ENCODE measurements around the gene KRT40. TPM values are rescaled to one million over a fixed set of nuclear protein-coding genes. Genes with fewer than 3 reads are reported as not detected.

The KRT40 gene
- total and polyA plus RNA-seq, 4 donors, result 0.27 to 0.40 (median 0.33) TPM; not detected in 1

- peak in 2 of 6 donors; percentile 20 to 77 for DNase-seq (ENCODE audit: low read depth in 4 of 6, low spot score in 6 of 6)
- Histone ChIP-seq H3K9me3 (ENCODE audit: control insufficient read depth, insufficient read depth, low read length) (no peaks in the 10 kb centered on the region), H3K4me1 (ENCODE audit: control insufficient read depth, insufficient read depth, low read length) (no peaks in the 10 kb centered on the region), H3K27ac (ENCODE audit: low read depth, low read length) (no peak overlapping the region), H3K27me3 (ENCODE audit: control insufficient read depth, insufficient read depth, low read length) (no peaks in the 10 kb centered on the region), H3K4me3 (ENCODE audit: low read depth, low read length) (no peak overlapping the region), H3K36me3 (ENCODE audit: control insufficient read depth, insufficient read depth, low read length) (no peaks in the 10 kb centered on the region)
- WGBS (ENCODE audit: insufficient coverage), result no CpG with 5 or more reads among the region's 1 CpG
These were observed 29.5 kb upstream of the KRT40 start for GRCh38 chr17:41013606-41014005.

- no peaks in the 10 kb centered on the region for H3K4me1 ChIP-seq (ENCODE audit: control insufficient read depth, insufficient read depth, low read length)
- H3K36me3 ChIP-seq (ENCODE audit: control insufficient read depth, insufficient read depth, low read length), result no peaks in the 10 kb centered on the region
- no peak overlapping the region for H3K4me3 ChIP-seq (ENCODE audit: low read depth, low read length)
- no peaks in the 10 kb centered on the region for H3K27me3 ChIP-seq (ENCODE audit: control insufficient read depth, insufficient read depth, low read length)
- H3K9me3 ChIP-seq (ENCODE audit: control insufficient read depth, insufficient read depth, low read length), result no peaks in the 10 kb centered on the region
- DNase-seq (ENCODE audit: low read depth in 4 of 6, low spot score in 6 of 6), result no peak
- H3K27ac ChIP-seq (ENCODE audit: low read depth, low read length), result no peak overlapping the region
- WGBS (ENCODE audit: insufficient coverage), result no CpG with 5 or more reads among the region's 3 CpGs
These were observed 29.1 kb upstream of the KRT40 start for GRCh38 chr17:41013181-41013580.

DNA sequence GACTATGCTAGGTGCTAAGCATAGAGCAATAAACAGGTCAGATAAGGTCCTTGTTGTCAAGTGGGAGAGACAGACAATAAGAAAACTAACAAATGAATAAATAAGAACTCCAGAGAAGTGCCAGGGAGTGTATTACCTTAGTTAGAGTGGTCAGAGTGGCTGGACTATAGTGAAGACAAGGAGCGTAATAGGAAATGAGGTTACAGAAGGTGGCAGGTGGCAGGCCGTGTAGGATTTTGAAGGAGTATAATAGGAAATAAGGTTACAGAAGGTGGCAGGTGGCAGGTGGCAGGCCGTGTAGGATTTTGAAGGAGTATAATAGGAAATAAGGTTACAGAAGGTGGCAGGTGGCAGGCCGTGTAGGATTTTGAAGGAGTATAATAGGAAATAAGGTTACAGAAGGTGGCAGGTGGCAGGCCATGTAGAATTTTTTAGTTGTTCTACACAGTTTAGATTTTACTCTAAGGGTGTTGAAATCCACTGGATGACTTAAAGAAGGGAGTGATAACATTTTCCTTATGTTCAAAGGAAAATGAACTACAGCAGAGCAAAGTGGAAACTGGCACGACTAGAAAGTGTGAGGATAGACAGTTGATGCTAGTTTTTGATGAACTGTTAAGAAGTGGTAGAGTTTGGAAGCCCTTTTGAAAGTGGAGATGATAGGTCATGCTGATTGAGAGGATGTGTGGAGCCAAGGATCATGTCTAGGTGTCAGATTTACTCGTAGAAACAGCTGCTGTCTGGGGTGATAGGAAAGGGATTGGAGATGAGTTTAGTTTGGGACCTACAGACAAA lies 28.4 kb upstream of the KRT40 start:
- Histone ChIP-seq H3K9me3 (ENCODE audit: control insufficient read depth, insufficient read depth, low read length) (no peaks in the 10 kb centered on the region), H3K4me3 (ENCODE audit: low read depth, low read length) (no peak overlapping the region), H3K36me3 (ENCODE audit: control insufficient read depth, insufficient read depth, low read length) (no peaks in the 10 kb centered on the region), H3K27me3 (ENCODE audit: control insufficient read depth, insufficient read depth, low read length) (no peaks in the 10 kb centered on the region), H3K27ac (ENCODE audit: low read depth, low read length) (no peak overlapping the region), H3K4me1 (ENCODE audit: control insufficient read depth, insufficient read depth, low read length) (no peaks in the 10 kb centered on the region)
- peak in 1 of 6 donors; percentile 56 for DNase-seq (ENCODE audit: low read depth in 4 of 6, low spot score in 6 of 6)
- 84% methylated on average over 6 of the region's 6 CpGs for WGBS (ENCODE audit: insufficient coverage)

GRCh38 chr17:41010441-41010840 lies 26.3 kb upstream of the KRT40 start:
- H3K27me3 ChIP-seq (ENCODE audit: control insufficient read depth, insufficient read depth, low read length), result no peaks in the 10 kb centered on the region
- no peaks in the 10 kb centered on the region for H3K36me3 ChIP-seq (ENCODE audit: control insufficient read depth, insufficient read depth, low read length)
- no peaks in the 10 kb centered on the region for H3K9me3 ChIP-seq (ENCODE audit: control insufficient read depth, insufficient read depth, low read length)
- H3K4me3 ChIP-seq (ENCODE audit: low read depth, low read length), result no peak overlapping the region
- H3K27ac ChIP-seq (ENCODE audit: low read depth, low read length), result no peak overlapping the region
- DNase-seq (ENCODE audit: low read depth in 4 of 6, low spot score in 6 of 6), result peak in 1 of 6 donors; percentile 56
- no peaks in the 10 kb centered on the region for H3K4me1 ChIP-seq (ENCODE audit: control insufficient read depth, insufficient read depth, low read length)

DNA sequence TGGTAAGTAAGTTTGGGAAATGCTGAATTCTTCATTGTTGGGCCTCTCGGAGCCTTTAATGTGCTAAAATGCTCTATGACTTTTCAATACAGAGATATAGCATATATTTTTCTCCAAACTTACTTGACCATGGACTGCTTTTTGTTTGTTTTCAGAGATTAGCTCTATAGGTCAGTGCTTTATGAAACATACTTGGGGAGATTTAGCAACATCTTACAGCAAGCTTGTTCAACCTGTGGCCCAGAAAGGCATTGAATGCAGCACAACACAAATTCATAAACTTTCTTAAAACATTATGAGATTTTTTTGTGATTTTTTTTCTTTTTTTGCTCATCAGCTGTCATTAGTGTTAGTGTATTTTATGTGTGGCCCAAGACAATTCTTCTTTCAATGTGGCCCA lies 25.8 kb upstream of the KRT40 start:
- Histone ChIP-seq H3K36me3 (ENCODE audit: control insufficient read depth, insufficient read depth, low read length) (no peaks in the 10 kb centered on the region), H3K27ac (ENCODE audit: low read depth, low read length) (no peak overlapping the region), H3K9me3 (ENCODE audit: control insufficient read depth, insufficient read depth, low read length) (no peaks in the 10 kb centered on the region), H3K4me3 (ENCODE audit: low read depth, low read length) (no peak overlapping the region), H3K27me3 (ENCODE audit: control insufficient read depth, insufficient read depth, low read length) (no peaks in the 10 kb centered on the region), H3K4me1 (ENCODE audit: control insufficient read depth, insufficient read depth, low read length) (no peaks in the 10 kb centered on the region)
- no peak for DNase-seq (ENCODE audit: low read depth in 4 of 6, low spot score in 6 of 6)
- no CpG with 5 or more reads among the region's 1 CpG for WGBS (ENCODE audit: insufficient coverage)

DNA sequence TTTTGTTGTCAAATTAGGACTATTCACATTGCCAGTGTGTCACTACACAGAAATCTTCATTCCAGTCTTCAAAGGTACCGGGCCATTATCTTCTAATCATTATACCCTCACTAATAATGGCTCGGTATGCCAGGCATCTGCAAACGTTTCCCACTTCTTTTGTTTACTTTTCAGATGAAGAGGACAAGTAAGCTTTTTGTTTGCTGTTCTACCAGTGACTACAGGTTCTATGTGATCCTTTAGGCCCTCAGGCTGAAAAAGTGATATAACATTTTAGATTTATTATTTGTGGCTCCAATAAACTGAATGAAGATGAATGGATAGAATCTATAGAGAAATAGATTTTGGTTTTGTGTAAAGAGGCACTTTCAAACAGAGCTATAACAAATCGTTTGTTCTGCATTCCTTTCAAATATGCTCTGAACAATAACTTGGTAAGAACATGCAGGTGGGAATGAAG lies 25.2 kb upstream of the KRT40 start:
- WGBS (ENCODE audit: insufficient coverage), result 80% methylated on average over 1 of the region's 4 CpGs
- Histone ChIP-seq H3K36me3 (ENCODE audit: control insufficient read depth, insufficient read depth, low read length) (no peaks in the 10 kb centered on the region), H3K27me3 (ENCODE audit: control insufficient read depth, insufficient read depth, low read length) (no peaks in the 10 kb centered on the region), H3K4me3 (ENCODE audit: low read depth, low read length) (no peak overlapping the region), H3K4me1 (ENCODE audit: control insufficient read depth, insufficient read depth, low read length) (no peaks in the 10 kb centered on the region), H3K27ac (ENCODE audit: low read depth, low read length) (no peak overlapping the region), H3K9me3 (ENCODE audit: control insufficient read depth, insufficient read depth, low read length) (no peaks in the 10 kb centered on the region)
- DNase-seq (ENCODE audit: low read depth in 4 of 6, low spot score in 6 of 6), result no peak

GRCh38 chr17:41008811-41009210 lies 24.7 kb upstream of the KRT40 start, which contains the start of gene KRTAP3-1:
TSS of gene KRTAP3-1 (minus strand) at chr17:41009128. CDS start at chr17:41009074, 54 bp downstream.
- Histone ChIP-seq H3K27me3 (ENCODE audit: control insufficient read depth, insufficient read depth, low read length) (no peaks in the 10 kb centered on the region), H3K4me3 (ENCODE audit: low read depth, low read length) (no peak within 1 kb of the TSS), H3K27ac (ENCODE audit: low read depth, low read length) (no peak within 1 kb of the TSS), H3K36me3 (ENCODE audit: control insufficient read depth, insufficient read depth, low read length) (no peaks in the 10 kb centered on the region), H3K4me1 (ENCODE audit: control insufficient read depth, insufficient read depth, low read length) (no peaks in the 10 kb centered on the region), H3K9me3 (ENCODE audit: control insufficient read depth, insufficient read depth, low read length) (no peaks in the 10 kb centered on the region)
- DNase-seq (ENCODE audit: low read depth in 4 of 6, low spot score in 6 of 6), result no peak
- 81% methylated on average over 6 of the region's 8 CpGs for WGBS (ENCODE audit: insufficient coverage)

- Histone ChIP-seq H3K27ac (ENCODE audit: low read depth, low read length) (no peak overlapping the region), H3K4me3 (ENCODE audit: low read depth, low read length) (no peak overlapping the region), H3K9me3 (ENCODE audit: control insufficient read depth, insufficient read depth, low read length) (no peaks in the 10 kb centered on the region), H3K36me3 (ENCODE audit: control insufficient read depth, insufficient read depth, low read length) (no peaks in the 10 kb centered on the region), H3K27me3 (ENCODE audit: control insufficient read depth, insufficient read depth, low read length) (no peaks in the 10 kb centered on the region), H3K4me1 (ENCODE audit: control insufficient read depth, insufficient read depth, low read length) (no peaks in the 10 kb centered on the region)
- DNase-seq (ENCODE audit: low read depth in 4 of 6, low spot score in 6 of 6), result no peak
- WGBS (ENCODE audit: insufficient coverage), result 88% methylated on average over 3 of the region's 3 CpGs
These were observed 20.3 kb upstream of the KRT40 start for GRCh38 chr17:41004397-41004796.

DNA sequence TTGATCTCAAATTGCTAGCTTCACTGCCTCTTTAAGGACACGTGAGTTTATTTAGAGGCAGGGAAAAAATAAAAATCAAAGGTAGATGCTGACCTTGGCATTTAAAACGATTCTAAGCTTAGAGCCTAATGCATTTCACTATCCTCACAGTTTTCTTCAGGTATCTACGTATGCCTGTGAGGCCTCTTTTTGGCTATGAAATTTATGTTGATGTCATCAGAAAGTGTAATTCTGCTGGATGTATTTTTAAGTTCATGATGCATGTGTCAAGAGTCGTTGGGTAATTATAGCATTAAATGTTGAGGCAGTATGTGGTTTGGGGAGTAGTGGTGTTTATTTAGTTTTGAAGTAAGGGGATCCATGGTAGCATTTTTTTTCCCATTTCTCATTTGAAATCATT lies 19.8 kb upstream of the KRT40 start:
- H3K4me3 ChIP-seq (ENCODE audit: low read depth, low read length), result no peak overlapping the region
- 100% methylated on average over 3 of the region's 4 CpGs for WGBS (ENCODE audit: insufficient coverage)
- H3K27me3 ChIP-seq (ENCODE audit: control insufficient read depth, insufficient read depth, low read length), result no peaks in the 10 kb centered on the region
- H3K4me1 ChIP-seq (ENCODE audit: control insufficient read depth, insufficient read depth, low read length), result no peaks in the 10 kb centered on the region
- no peaks in the 10 kb centered on the region for H3K9me3 ChIP-seq (ENCODE audit: control insufficient read depth, insufficient read depth, low read length)
- no peak for DNase-seq (ENCODE audit: low read depth in 4 of 6, low spot score in 6 of 6)
- H3K27ac ChIP-seq (ENCODE audit: low read depth, low read length), result no peak overlapping the region
- H3K36me3 ChIP-seq (ENCODE audit: control insufficient read depth, insufficient read depth, low read length), result no peaks in the 10 kb centered on the region

DNA sequence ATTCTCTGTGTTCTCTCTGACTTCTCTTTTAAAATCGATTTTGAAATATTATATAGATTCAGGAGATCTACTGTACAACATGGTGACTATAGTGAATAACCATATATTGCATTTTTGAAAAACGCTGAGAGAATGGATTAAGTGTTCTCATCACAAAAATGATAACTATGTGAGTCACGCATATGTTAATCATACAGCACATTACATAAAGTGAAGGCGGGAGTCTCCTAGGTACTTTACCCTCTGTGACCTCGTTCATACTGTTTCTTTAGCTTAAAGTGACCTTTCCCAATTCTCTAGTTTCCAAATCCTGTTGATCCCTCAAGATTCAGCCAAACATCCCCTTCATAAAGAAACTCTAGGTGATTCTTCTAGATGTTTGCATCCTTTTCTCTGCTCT lies 18.7 kb upstream of the KRT40 start:
- Histone ChIP-seq H3K4me3 (ENCODE audit: low read depth, low read length) (no peak overlapping the region), H3K27ac (ENCODE audit: low read depth, low read length) (no peak overlapping the region), H3K9me3 (ENCODE audit: control insufficient read depth, insufficient read depth, low read length) (no peaks in the 10 kb centered on the region), H3K27me3 (ENCODE audit: control insufficient read depth, insufficient read depth, low read length) (no peaks in the 10 kb centered on the region), H3K36me3 (ENCODE audit: control insufficient read depth, insufficient read depth, low read length) (no peaks in the 10 kb centered on the region), H3K4me1 (ENCODE audit: control insufficient read depth, insufficient read depth, low read length) (no peaks in the 10 kb centered on the region)
- DNase-seq (ENCODE audit: low read depth in 4 of 6, low spot score in 6 of 6), result no peak
- WGBS (ENCODE audit: insufficient coverage), result 64% methylated on average over 3 of the region's 5 CpGs

All from spinal cord (tissue), 10 donors.